IMR-90 (cell line): ENCODE measurements around the gene PHACTR3. TPM values are rescaled to one million over a fixed set of nuclear protein-coding genes. Genes with fewer than 3 reads are reported as not detected.

Source experiments
- ATAC-seq: fragments of 200-7000 bp; cut with Tn5 transposase; 2 replicates; pipeline ENCODE4 v1.9.1; 2020; ENCODE audit warnings: low read depth, mild to moderate bottlenecking, moderate library complexity
- BruUV-seq: library from RNA; stranded (reverse); fragments of 400-500 nt; replicated peaks from 2 replicates; lab custom pipeline; 2021; lab: Mats Ljungman, UMichigan
- CTCF ChIA-PET: fragments of 300-600 bp; formaldehyde crosslinking; extraction: SDS; loops from one replicate; lab custom pipeline; 2021; ENCODE audit warnings: antibody characterized with exemption; lab: Yijun Ruan, JAX
- POLR2A ChIA-PET: fragments of 300-600 bp; sonication (Branson Sonifier 250); formaldehyde crosslinking; loops from one replicate; lab custom pipeline; 2022; ENCODE audit warnings: antibody characterized with exemption; ENCODE audit not compliant: unreplicated experiment; lab: Charles Lee
- DNase-seq: peaks from one replicate; pipeline ENCODE4 v3.0.0; 2013
- H2AFZ ChIP-seq: replicated peaks from 2 replicates; pipeline ENCODE3; 2013; ENCODE audit warnings: low read length, mild to moderate bottlenecking; ENCODE audit not compliant: poor library complexity
- H2AK5ac ChIP-seq: 2 replicates; pipeline ENCODE4 v1.6.1; 2013; ENCODE audit warnings: low read depth, low read length, inconsistent platforms
- H2AK9ac ChIP-seq: replicated peaks from 2 replicates; pipeline ENCODE3; 2013; ENCODE audit warnings: mild to moderate bottlenecking, low read depth, low read length, moderate library complexity; ENCODE audit not compliant: poor library complexity
- H2BK120ac ChIP-seq: 2 replicates; pipeline ENCODE4 v1.6.1; 2013; ENCODE audit warnings: low read depth, low read length, inconsistent platforms
- H2BK15ac ChIP-seq: 3 replicates; pipeline ENCODE4 v1.6.1; 2013; ENCODE audit warnings: low read depth, low read length, inconsistent platforms
- H2BK20ac ChIP-seq: 2 replicates; pipeline ENCODE4 v1.6.1; 2013; ENCODE audit warnings: low read depth, mild to moderate bottlenecking, inconsistent platforms, low read length, moderate library complexity
- H2BK5ac ChIP-seq: 2 replicates; pipeline ENCODE4 v1.6.1; 2013; ENCODE audit warnings: mild to moderate bottlenecking, low read depth, low read length, inconsistent platforms; ENCODE audit not compliant: poor library complexity, severe bottlenecking
- H3K14ac ChIP-seq: replicated peaks from 2 replicates; pipeline ENCODE4 v1.6.1; 2013; ENCODE audit warnings: low read depth, low read length, inconsistent platforms
- H3K18ac ChIP-seq: 2 replicates; pipeline ENCODE4 v1.6.1; 2013; ENCODE audit warnings: low read depth, low read length, control low read depth
- H3K23ac ChIP-seq: 2 replicates; pipeline ENCODE4 v1.6.1; 2013; ENCODE audit warnings: low read depth, low read length, inconsistent platforms
- H3K27ac ChIP-seq: 2 replicates; pipeline ENCODE4 v1.5.1; 2013; ENCODE audit warnings: mild to moderate bottlenecking, control low read depth, low read length; ENCODE audit not compliant: insufficient read depth
- H3K27me3 ChIP-seq: 2 replicates; pipeline ENCODE4 v1.6.1; 2013; ENCODE audit warnings: low read length; ENCODE audit not compliant: control insufficient read depth, insufficient read depth
- H3K36me3 ChIP-seq: 2 replicates; pipeline ENCODE4 v1.6.1; 2013; ENCODE audit warnings: low read length, mixed read lengths; ENCODE audit not compliant: control insufficient read depth, insufficient read depth
- H3K4ac ChIP-seq: 2 replicates; pipeline ENCODE4 v1.6.1; 2013; ENCODE audit warnings: low read depth, low read length, inconsistent platforms
- H3K4me1 ChIP-seq: 2 replicates; pipeline ENCODE4 v1.6.1; 2013; ENCODE audit warnings: low read length, mixed read lengths; ENCODE audit not compliant: control insufficient read depth, insufficient read depth
- H3K4me2 ChIP-seq: 2 replicates; pipeline ENCODE4 v1.6.1; 2013; ENCODE audit warnings: low read depth, mild to moderate bottlenecking, control low read depth, low read length, moderate library complexity
- H3K4me3 ChIP-seq: 2 replicates; pipeline ENCODE4 v1.5.1; 2013; ENCODE audit warnings: low read depth, mild to moderate bottlenecking, control low read depth, low read length, moderate library complexity; ENCODE audit not compliant: insufficient read depth
- H3K56ac ChIP-seq: 2 replicates; pipeline ENCODE4 v1.6.1; 2013; ENCODE audit warnings: low read length, inconsistent platforms; ENCODE audit not compliant: insufficient read depth; ENCODE audit errors: extremely low read depth
- H3K79me1 ChIP-seq, 2 experiments: 2 replicates each; pipeline ENCODE4 v1.6.1; 2013; ENCODE audit warnings: low read length in 2 of 2, inconsistent platforms in 1 of 2, low read depth in 1 of 2
- H3K9ac ChIP-seq: 2 replicates; pipeline ENCODE4 v1.6.1; 2013; ENCODE audit warnings: low read depth, low read length, control low read depth
- H3K9me1 ChIP-seq: 2 replicates; pipeline ENCODE4 v1.6.1; 2013; ENCODE audit warnings: low read length, inconsistent platforms; ENCODE audit not compliant: insufficient read depth
- H3K9me3 ChIP-seq: 2 replicates; pipeline ENCODE4 v1.6.1; 2013; ENCODE audit warnings: low read length; ENCODE audit not compliant: control insufficient read depth, insufficient read depth
- H4K20me1 ChIP-seq: 2 replicates; pipeline ENCODE4 v1.6.1; 2013; ENCODE audit warnings: low read length, inconsistent platforms; ENCODE audit not compliant: insufficient read depth
- H4K5ac ChIP-seq: 2 replicates; pipeline ENCODE4 v1.6.1; 2013; ENCODE audit warnings: mild to moderate bottlenecking, low read depth, low read length, control low read depth
- H4K8ac ChIP-seq, 2 experiments: 2 replicates each; pipeline ENCODE4 v1.6.1; 2013; ENCODE audit warnings: low read depth in 2 of 2, low read length in 2 of 2, control low read depth in 1 of 2, inconsistent platforms in 1 of 2
- H4K91ac ChIP-seq: 2 replicates; pipeline ENCODE4 v1.6.1; 2013; ENCODE audit warnings: low read depth, low read length, inconsistent platforms; ENCODE audit not compliant: insufficient read depth
- CEBPB ChIP-seq: IDR thresholded peaks from 2 replicates; pipeline ENCODE4 v1.6.1; 2012; ENCODE audit warnings: low read depth, low read length, improper control_type of control experiment
- MAFK ChIP-seq: IDR thresholded peaks from 2 replicates; pipeline ENCODE4 v1.6.1; 2012; ENCODE audit warnings: low read depth, low read length, improper control_type of control experiment
- NFE2L2 ChIP-seq: fragments of 150-350 bp; IDR thresholded peaks from 2 replicates; pipeline ENCODE4 v1.6.1; 2016; ENCODE audit warnings: low read depth, mild to moderate bottlenecking, low read length
- SMC3 ChIP-seq: fragments of 150-350 bp; IDR thresholded peaks from 2 replicates; pipeline ENCODE4 v1.6.1; 2016; ENCODE audit warnings: low read depth, mild to moderate bottlenecking, antibody characterized with exemption, low read length, moderate library complexity
- WGBS, 2 experiments: methylation state at CpG; one replicate each; pipeline versions ENCODE4 v1.1.5 to v1.1.7; 2013; ENCODE audit warnings: missing lambda C conversion rate in 2 of 2; ENCODE audit not compliant: insufficient read length in 1 of 2; ENCODE audit errors: extremely low coverage in 2 of 2; 5-methylcytosine and 5-hydroxymethylcytosine counted together
- dilution Hi-C: fragments of 300-500 bp; cut with HindIII; formaldehyde crosslinking; loops from one replicate; pipeline ENCODE4 v1.14.3; 2018; ENCODE audit warnings: low sequenced_read_pairs; ENCODE audit not compliant: unreplicated experiment
- in situ Hi-C: fragments of 300-500 bp; cut with MboI; formaldehyde crosslinking; loops from 3 replicates; pipeline ENCODE4 v1.14.3; 2019; ENCODE audit warnings: low sequenced_read_pairs, inconsistent platforms, mixed read lengths
- intact Hi-C: fragments of 100-400 bp; cut with micrococcal nuclease; formaldehyde crosslinking; loops from 2 replicates; pipeline ENCODE4 v1.10.0; 2022
- polyA plus RNA-seq, 3 experiments: library from polyadenylated mRNA; depleted of rRNA; stranded (reverse); fragments of >200 nt; gene quantifications; 2 replicates each; pipeline ENCODE4 v1.2.3, GENCODE V29; 2012; ENCODE audit warnings: low replicate concordance in 1 of 3
- total RNA-seq: library from RNA; depleted of rRNA; stranded (reverse); fragments of >200 nt; gene quantifications from 2 replicates; pipeline ENCODE4 v1.2.3, GENCODE V29; 2012

Gene PHACTR3
- total and polyA plus RNA-seq, 2 of the 4 experiments (the other 2 are of a cell fraction): not detected

DNA sequence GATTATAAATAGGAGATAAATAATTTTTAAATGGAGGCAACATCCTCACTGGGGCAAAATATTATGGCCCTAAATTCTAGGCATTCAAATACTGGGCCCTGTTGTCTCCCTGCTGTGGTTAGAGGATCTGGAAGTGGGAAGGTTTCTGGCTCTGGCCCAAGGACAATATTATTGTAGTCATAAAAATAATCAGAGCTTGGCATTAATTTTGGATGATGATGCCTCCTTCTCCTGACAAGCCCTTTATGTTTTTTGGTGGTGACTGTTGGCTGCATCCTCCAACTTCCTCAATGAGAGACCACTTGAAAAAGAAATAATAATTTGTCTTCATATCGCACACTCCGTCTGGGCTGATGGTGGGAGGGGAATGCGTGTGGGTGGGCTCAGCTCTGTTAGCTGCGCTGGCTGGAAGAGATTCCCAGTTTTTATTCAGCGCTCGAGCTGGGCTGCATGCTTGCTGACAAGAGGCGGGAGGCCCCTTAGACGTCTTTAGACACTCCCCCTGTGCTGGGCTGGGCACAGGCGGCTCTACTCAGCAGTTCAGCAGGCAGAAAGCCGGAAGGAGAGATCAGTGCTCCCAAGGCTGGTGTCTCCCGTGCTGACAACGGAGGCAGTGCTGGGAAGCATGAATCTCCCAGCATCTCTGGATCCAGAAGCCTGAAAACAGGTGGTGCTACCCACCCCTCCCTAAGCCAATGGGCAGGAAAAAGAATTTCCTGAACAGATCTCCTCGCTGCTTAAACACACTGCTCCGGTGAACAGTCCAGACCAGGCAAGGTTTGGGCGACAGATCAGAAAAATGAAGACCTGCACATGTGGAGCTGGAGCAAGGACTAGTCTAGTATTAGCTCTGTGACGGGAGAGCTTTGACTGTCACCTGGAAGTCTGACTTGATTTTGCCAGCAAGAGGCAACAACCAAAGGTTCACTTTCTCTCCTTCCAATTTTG, 231.4 kb downstream of the PHACTR3 start:
- Histone ChIP-seq H3K4me3 (no peak overlapping the region), H3K4ac (no peak overlapping the region), H3K27ac (no peak overlapping the region), H2AFZ (peak overlapping the region; percentile 68), H2AK5ac (no peak overlapping the region), H3K9me3 (no peaks in the 10 kb centered on the region), H3K4me2 (peak overlapping the region; percentile 46; the same call in 1 of the 2 replicates), H3K36me3 (no peaks in the 10 kb centered on the region), H2BK5ac (no peak overlapping the region), H3K56ac (no peak overlapping the region), H4K91ac (no peak overlapping the region), H4K8ac (no peak overlapping the region), H3K4me1 (no peaks in the 10 kb centered on the region), H3K9ac (no peak overlapping the region), H3K14ac (no peak overlapping the region), H3K18ac (no peak overlapping the region), H2BK15ac (no peak overlapping the region), H2BK20ac (no peak overlapping the region), H4K20me1 (no peaks in the 10 kb centered on the region), H4K5ac (no peak overlapping the region), H3K9me1 (no peaks in the 10 kb centered on the region), H3K27me3 (no peaks in the 10 kb centered on the region; the same call in 1 of the 2 replicates), H2BK120ac (no peak overlapping the region), H2AK9ac (no peak overlapping the region), H3K79me1 (no peaks in the 10 kb centered on the region), H3K23ac (no peak overlapping the region)
- ATAC-seq (peak; percentile 57), DNase-seq (peak; percentile 5)
- POLR2A ChIA-PET: interaction anchor here (0.6 kb wide), 1 partner anchor 10 kb away, joined by 3 read pairs; no protein-coding TSS in a partner anchor
- in situ Hi-C loops (no loop called here), dilution Hi-C loops (no loop called here), intact Hi-C loops (no loop called here)
- CTCF ChIA-PET: interaction anchor here (6.4 kb wide), 1 partner anchor 14 kb away, joined by 31 read pairs; no protein-coding TSS in a partner anchor
- 0% methylated on average over 4 of the region's 16 CpGs; no CpG with 5 or more reads in 1 of the 2 experiments for WGBS, 2 experiments
- BruUV-seq: no TSS peak
- TF ChIP-seq CEBPB (no peak), NFE2L2 (no peak), MAFK (no peak), SMC3 (no peak)
